SW 1271 (cell line): ENCODE measurements around the gene CD151.

ENCODE experiments used
- DNase-seq, 2 experiments: peaks; one replicate each; lab custom pipeline; 2025; lab: John Stamatoyannopoulos, UW

CD151 gene

GRCh38 chr11:797296-798092 lies 35.3 kb upstream of the CD151 start:
- DNase-seq = peak; percentile 48 to 74

GRCh38 chr11:798093-798713 lies 34.5 kb upstream of the CD151 start, which contains the start of gene SLC25A22:
Gene SLC25A22, minus strand, starts transcription at chr11:798281. Its CDS starts 3,275 bp downstream, at chr11:795006.
- DNase-seq = peak in 1 of 2 experiments; percentile 62

GRCh38 chr11:799641-800316 lies 33.0 kb upstream of the CD151 start:
- DNase-seq = no peak

- no peak for DNase-seq
Measured at GRCh38 chr11:800473-800872, 32.3 kb upstream of the CD151 start.

GRCh38 chr11:801097-801780 lies 31.5 kb upstream of the CD151 start:
- DNase-seq = no peak

GRCh38 chr11:802018-802617 lies 30.6 kb upstream of the CD151 start:
- DNase-seq = no peak

- DNase-seq = no peak
Measured at GRCh38 chr11:802693-803466, 29.9 kb upstream of the CD151 start.

GRCh38 chr11:803467-803742 lies 29.3 kb upstream of the CD151 start:
- no peak for DNase-seq

GRCh38 chr11:803770-804598 lies 28.8 kb upstream of the CD151 start:
- no peak for DNase-seq

GRCh38 chr11:804599-804964 lies 28.2 kb upstream of the CD151 start:
- no peak for DNase-seq

- peak in 1 of 2 experiments; percentile 60 for DNase-seq
Measured at GRCh38 chr11:808427-809286, 24.1 kb upstream of the CD151 start.

GRCh38 chr11:809287-810039 lies 23.3 kb upstream of the CD151 start, which contains the start of gene RPLP2:
Gene RPLP2, plus strand, starts transcription at chr11:809967. Its CDS starts 268 bp downstream, at chr11:810235.
- DNase-seq = peak; percentile 96 to 97

GRCh38 chr11:810040-810567 lies 22.6 kb upstream of the CD151 start:
- no peak for DNase-seq

- DNase-seq = no peak
Measured at GRCh38 chr11:811446-812245, 21.1 kb upstream of the CD151 start.

GRCh38 chr11:812390-812789 lies 20.4 kb upstream of the CD151 start:
- no peak for DNase-seq

- no peak for DNase-seq
Measured at GRCh38 chr11:813072-813455, 19.7 kb upstream of the CD151 start.

- DNase-seq = no peak
Measured at GRCh38 chr11:813456-814096, 19.2 kb upstream of the CD151 start.
